CD4-positive, alpha-beta T cell treated with Interleukin-15 for 4 hours (primary cell): ENCODE data around the gene CYP19A1.
"Not testable (repeated sequence)": the region's sequence is repeated elsewhere in the genome, so short reads cannot be mapped to it uniquely, and the experiment has no call there.

ENCODE experiments used
- DNase-seq: peaks from one replicate; pipeline ENCODE4 v3.0.0-alpha.2; 2020; ENCODE audit warnings: low spot score

The CYP19A1 gene

GRCh38 chr15:51261113-51261512 lies 77.3 kb downstream of the CYP19A1 start:
- DNase-seq: not testable (repeated sequence)

GRCh38 chr15:51260202-51260601 lies 78.2 kb downstream of the CYP19A1 start:
- DNase-seq: no peak

GRCh38 chr15:51255533-51255932 lies 82.9 kb downstream of the CYP19A1 start:
- DNase-seq: no peak

- DNase-seq: no peak
Measured at GRCh38 chr15:51253366-51253765, 85.0 kb downstream of the CYP19A1 start.

- no peak for DNase-seq
Measured at GRCh38 chr15:51252671-51253070, 85.7 kb downstream of the CYP19A1 start.

GRCh38 chr15:51251556-51251955 lies 86.8 kb downstream of the CYP19A1 start:
- no peak for DNase-seq

- no peak for DNase-seq
Measured at GRCh38 chr15:51250217-51251011, 88.0 kb downstream of the CYP19A1 start.

GRCh38 chr15:51245628-51246027 lies 92.8 kb downstream of the CYP19A1 start:
- no peak for DNase-seq

- DNase-seq: no peak
Measured at GRCh38 chr15:51244423-51244869, 94.0 kb downstream of the CYP19A1 start.

GRCh38 chr15:51243774-51244173 lies 94.6 kb downstream of the CYP19A1 start:
- DNase-seq: no peak

GRCh38 chr15:51240066-51240465 lies 98.3 kb downstream of the CYP19A1 start:
- no peak for DNase-seq

- no peak for DNase-seq
Measured at GRCh38 chr15:51237816-51238215, 100.6 kb downstream of the CYP19A1 start.

GRCh38 chr15:51234176-51234927 lies 104.0 kb downstream of the CYP19A1 start:
- DNase-seq: no peak

- no peak for DNase-seq
Measured at GRCh38 chr15:51232581-51232980, 105.8 kb downstream of the CYP19A1 start.

GRCh38 chr15:51229907-51230330 lies 108.5 kb downstream of the CYP19A1 start:
- no peak for DNase-seq

- no peak for DNase-seq
Measured at GRCh38 chr15:51227940-51228732, 110.3 kb downstream of the CYP19A1 start.

- no peak for DNase-seq
Measured at GRCh38 chr15:51226576-51227210, 111.7 kb downstream of the CYP19A1 start.

- DNase-seq: no peak
Measured at GRCh38 chr15:51224428-51224827, 114.0 kb downstream of the CYP19A1 start.

- DNase-seq: no peak
Measured at GRCh38 chr15:51223771-51224229, 114.6 kb downstream of the CYP19A1 start.

GRCh38 chr15:51218299-51218938 lies 120.0 kb downstream of the CYP19A1 start:
- DNase-seq: no peak

- DNase-seq: no peak
Measured at GRCh38 chr15:51212909-51213308, 125.5 kb downstream of the CYP19A1 start.
